ENCODE data around the gene OR5AN1.

Gene OR5AN1

GRCh38 chr11:59394186-59394585, 35.5 kb downstream of the OR5AN1 start:
- H3K14ac ChIP-seq (ENCODE audit: low read length), result no peak overlapping the region
- no peaks in the 10 kb centered on the region for H3K79me2 ChIP-seq (ENCODE audit: control insufficient read depth, insufficient read depth, low read length, poor library complexity)
- no peak overlapping the region for H3K18ac ChIP-seq (ENCODE audit: low read length)
- no peak overlapping the region for H3K27ac ChIP-seq (ENCODE audit: low read depth, low read length)
- no peaks in the 10 kb centered on the region for H3K9me3 ChIP-seq (ENCODE audit: insufficient read depth, low read depth, low read length)
- no peak overlapping the region for H4K91ac ChIP-seq (ENCODE audit: low read depth, low read length)
- no peak overlapping the region for H3K4me3 ChIP-seq (ENCODE audit: low read depth, low read length)
- H4K12ac ChIP-seq (ENCODE audit: low read depth, low read length), result no peak overlapping the region
- no peak overlapping the region for H2BK12ac ChIP-seq (ENCODE audit: low read length)
- H3K4me2 ChIP-seq (ENCODE audit: low read length), result no peak overlapping the region
- no peak overlapping the region for H2BK5ac ChIP-seq (ENCODE audit: low read depth, low read length, poor library complexity)
- H2BK120ac ChIP-seq (ENCODE audit: insufficient read depth, low read length, poor library complexity), result no peak overlapping the region
- H3K79me1 ChIP-seq (ENCODE audit: low read length), result no peaks in the 10 kb centered on the region
- H3K27me3 ChIP-seq (ENCODE audit: insufficient read depth, low read length), result no peaks in the 10 kb centered on the region
- H3K23ac ChIP-seq (ENCODE audit: low read length), result no peak overlapping the region
- H3K9ac ChIP-seq (ENCODE audit: low read length), result no peak overlapping the region
- H2AK5ac ChIP-seq (ENCODE audit: low read length), result no peak overlapping the region
- H3K4me1 ChIP-seq (ENCODE audit: control insufficient read depth in 1 of 2, insufficient read depth in 2 of 2, low read length in 2 of 2), result no peaks in the 10 kb centered on the region
- no peak for DNase-seq
- no peaks in the 10 kb centered on the region for H3K36me3 ChIP-seq (ENCODE audit: control insufficient read depth in 1 of 2, insufficient read depth in 2 of 2, low read length in 2 of 2)
- H3K4ac ChIP-seq (ENCODE audit: low read depth, low read length), result no peak overlapping the region
- no peak overlapping the region for H4K8ac ChIP-seq (ENCODE audit: low read depth, low read length)
- H2AFZ ChIP-seq (ENCODE audit: insufficient read depth, low read length, poor library complexity), result no peak overlapping the region

GRCh38 chr11:59400461-59401261, 42.0 kb downstream of the OR5AN1 start:
- H2BK120ac ChIP-seq (ENCODE audit: insufficient read depth, low read length, poor library complexity), result no peak overlapping the region
- H3K79me2 ChIP-seq (ENCODE audit: control insufficient read depth, insufficient read depth, low read length, poor library complexity), result no peaks in the 10 kb centered on the region
- H3K36me3 ChIP-seq (ENCODE audit: control insufficient read depth in 1 of 2, insufficient read depth in 2 of 2, low read length in 2 of 2), result no peaks in the 10 kb centered on the region
- H2BK12ac ChIP-seq (ENCODE audit: low read length), result no peak overlapping the region
- H3K27ac ChIP-seq (ENCODE audit: low read depth, low read length), result no peak overlapping the region
- peaks cover 1% of the 10 kb centered on the region for H3K9me3 ChIP-seq (ENCODE audit: insufficient read depth, low read depth, low read length)
- no peak overlapping the region for H2BK5ac ChIP-seq (ENCODE audit: low read depth, low read length, poor library complexity)
- H2AFZ ChIP-seq (ENCODE audit: insufficient read depth, low read length, poor library complexity), result no peak overlapping the region
- no peaks in the 10 kb centered on the region for H3K79me1 ChIP-seq (ENCODE audit: low read length)
- DNase-seq, result no peak
- H3K18ac ChIP-seq (ENCODE audit: low read length), result no peak overlapping the region
- H4K8ac ChIP-seq (ENCODE audit: low read depth, low read length), result no peak overlapping the region
- WGBS (ENCODE audit: extremely low coverage, insufficient coverage, insufficient read length), result no CpG with 5 or more reads among the region's 3 CpGs
- H4K12ac ChIP-seq (ENCODE audit: low read depth, low read length), result no peak overlapping the region
- no peak overlapping the region for H3K23ac ChIP-seq (ENCODE audit: low read length)
- no peak overlapping the region for H3K4ac ChIP-seq (ENCODE audit: low read depth, low read length)
- no peaks in the 10 kb centered on the region for H3K4me1 ChIP-seq (ENCODE audit: control insufficient read depth in 1 of 2, insufficient read depth in 2 of 2, low read length in 2 of 2)
- H3K4me3 ChIP-seq (ENCODE audit: low read depth, low read length), result no peak overlapping the region
- H3K9ac ChIP-seq (ENCODE audit: low read length), result no peak overlapping the region
- no peak overlapping the region for H3K14ac ChIP-seq (ENCODE audit: low read length)
- no peak overlapping the region for H2AK5ac ChIP-seq (ENCODE audit: low read length)
- H4K91ac ChIP-seq (ENCODE audit: low read depth, low read length), result no peak overlapping the region
- H3K27me3 ChIP-seq (ENCODE audit: insufficient read depth, low read length), result no peaks in the 10 kb centered on the region
- no peak overlapping the region for H3K4me2 ChIP-seq (ENCODE audit: low read length)

- Histone ChIP-seq H3K36me3 (ENCODE audit: control insufficient read depth in 1 of 2, insufficient read depth in 2 of 2, low read length in 2 of 2) (no peaks in the 10 kb centered on the region), H2AFZ (ENCODE audit: insufficient read depth, low read length, poor library complexity) (no peak overlapping the region), H2AK5ac (ENCODE audit: low read length) (no peak overlapping the region), H3K14ac (ENCODE audit: low read length) (no peak overlapping the region), H3K18ac (ENCODE audit: low read length) (no peak overlapping the region), H4K91ac (ENCODE audit: low read depth, low read length) (no peak overlapping the region), H2BK5ac (ENCODE audit: low read depth, low read length, poor library complexity) (no peak overlapping the region), H3K23ac (ENCODE audit: low read length) (no peak overlapping the region), H3K9ac (ENCODE audit: low read length) (no peak overlapping the region), H3K4ac (ENCODE audit: low read depth, low read length) (no peak overlapping the region), H2BK120ac (ENCODE audit: insufficient read depth, low read length, poor library complexity) (no peak overlapping the region), H3K4me3 (ENCODE audit: low read depth, low read length) (no peak overlapping the region), H3K79me1 (ENCODE audit: low read length) (no peaks in the 10 kb centered on the region), H3K4me1 (ENCODE audit: control insufficient read depth in 1 of 2, insufficient read depth in 2 of 2, low read length in 2 of 2) (no peaks in the 10 kb centered on the region), H2BK12ac (ENCODE audit: low read length) (no peak overlapping the region), H3K27me3 (ENCODE audit: insufficient read depth, low read length) (no peaks in the 10 kb centered on the region), H3K27ac (ENCODE audit: low read depth, low read length) (no peak overlapping the region), H4K8ac (ENCODE audit: low read depth, low read length) (no peak overlapping the region), H3K9me3 (ENCODE audit: insufficient read depth, low read depth, low read length) (peaks cover 1% of the 10 kb centered on the region), H3K79me2 (ENCODE audit: control insufficient read depth, insufficient read depth, low read length, poor library complexity) (no peaks in the 10 kb centered on the region), H4K12ac (ENCODE audit: low read depth, low read length) (no peak overlapping the region), H3K4me2 (ENCODE audit: low read length) (no peak overlapping the region)
- no CpG with 5 or more reads among the region's 2 CpGs for WGBS (ENCODE audit: extremely low coverage, insufficient coverage, insufficient read length)
- no peak for DNase-seq
Measured at GRCh38 chr11:59401262-59401552, 42.5 kb downstream of the OR5AN1 start.

- no peak overlapping the region for H2BK5ac ChIP-seq (ENCODE audit: low read depth, low read length, poor library complexity)
- H3K27ac ChIP-seq (ENCODE audit: low read depth, low read length), result no peak overlapping the region
- H3K79me2 ChIP-seq (ENCODE audit: control insufficient read depth, insufficient read depth, low read length, poor library complexity), result no peaks in the 10 kb centered on the region
- H4K12ac ChIP-seq (ENCODE audit: low read depth, low read length), result no peak overlapping the region
- no peak for DNase-seq
- no peak overlapping the region for H2AFZ ChIP-seq (ENCODE audit: insufficient read depth, low read length, poor library complexity)
- no peak overlapping the region for H3K4me2 ChIP-seq (ENCODE audit: low read length)
- no peak overlapping the region for H3K23ac ChIP-seq (ENCODE audit: low read length)
- no peaks in the 10 kb centered on the region for H3K27me3 ChIP-seq (ENCODE audit: insufficient read depth, low read length)
- H3K9me3 ChIP-seq (ENCODE audit: insufficient read depth, low read depth, low read length), result peaks cover 1% of the 10 kb centered on the region
- H3K18ac ChIP-seq (ENCODE audit: low read length), result no peak overlapping the region
- no peak overlapping the region for H4K8ac ChIP-seq (ENCODE audit: low read depth, low read length)
- no peaks in the 10 kb centered on the region for H3K36me3 ChIP-seq (ENCODE audit: control insufficient read depth in 1 of 2, insufficient read depth in 2 of 2, low read length in 2 of 2)
- H2BK120ac ChIP-seq (ENCODE audit: insufficient read depth, low read length, poor library complexity), result no peak overlapping the region
- no peak overlapping the region for H4K91ac ChIP-seq (ENCODE audit: low read depth, low read length)
- H3K4ac ChIP-seq (ENCODE audit: low read depth, low read length), result no peak overlapping the region
- H2BK12ac ChIP-seq (ENCODE audit: low read length), result no peak overlapping the region
- H3K9ac ChIP-seq (ENCODE audit: low read length), result no peak overlapping the region
- no peak overlapping the region for H2AK5ac ChIP-seq (ENCODE audit: low read length)
- H3K4me3 ChIP-seq (ENCODE audit: low read depth, low read length), result no peak overlapping the region
- no peaks in the 10 kb centered on the region for H3K4me1 ChIP-seq (ENCODE audit: control insufficient read depth in 1 of 2, insufficient read depth in 2 of 2, low read length in 2 of 2)
- H3K14ac ChIP-seq (ENCODE audit: low read length), result no peak overlapping the region
- no peaks in the 10 kb centered on the region for H3K79me1 ChIP-seq (ENCODE audit: low read length)
Measured at GRCh38 chr11:59403546-59403945, 44.9 kb downstream of the OR5AN1 start.
